Esophagus squamous epithelium (tissue), 4 donors: ENCODE data around the gene CAMK4.

ENCODE experiments used
- POLR2A ChIP-seq, 4 donors: fragments of 450-650 bp; IDR thresholded peaks; one replicate each; pipeline ENCODE4 v1.6.1; 2017; ENCODE audit warnings: antibody characterized with exemption in 4 of 4, mild to moderate bottlenecking in 4 of 4, moderate library complexity in 3 of 4
- TF ChIP-seq, protein P1 (sequence below), 6 experiments: fragments of 450-650 bp in 4 of 6; fragments of 200-600 bp in 2 of 6; sonication (generic) in 2 of 6; IDR thresholded peaks; one replicate each; pipeline ENCODE4 v1.5.1; 2016 to 2019; ENCODE audit warnings: antibody characterized with exemption in 6 of 6, mild to moderate bottlenecking in 4 of 6, moderate library complexity in 4 of 6

DNA sequence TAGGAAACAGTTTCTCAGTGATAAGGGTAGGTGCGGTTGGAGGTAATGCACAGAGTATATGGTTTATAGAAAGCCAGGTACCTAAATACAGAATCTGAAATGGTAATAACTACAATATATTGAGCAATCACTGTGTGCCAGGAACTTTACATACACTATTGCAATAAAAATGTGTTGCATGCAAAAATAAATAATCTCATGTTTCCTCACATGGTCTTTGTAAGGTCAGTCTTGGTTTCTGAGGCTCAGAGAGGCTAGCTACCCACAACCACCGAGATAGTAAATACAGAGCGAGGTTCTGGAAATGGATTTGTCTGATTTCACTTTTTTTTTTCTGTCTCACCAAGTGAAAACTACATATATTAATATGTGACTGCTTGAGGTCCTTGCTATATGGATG is 128.9 kb downstream of the CAMK4 start:
- TF ChIP-seq, protein P1, sequence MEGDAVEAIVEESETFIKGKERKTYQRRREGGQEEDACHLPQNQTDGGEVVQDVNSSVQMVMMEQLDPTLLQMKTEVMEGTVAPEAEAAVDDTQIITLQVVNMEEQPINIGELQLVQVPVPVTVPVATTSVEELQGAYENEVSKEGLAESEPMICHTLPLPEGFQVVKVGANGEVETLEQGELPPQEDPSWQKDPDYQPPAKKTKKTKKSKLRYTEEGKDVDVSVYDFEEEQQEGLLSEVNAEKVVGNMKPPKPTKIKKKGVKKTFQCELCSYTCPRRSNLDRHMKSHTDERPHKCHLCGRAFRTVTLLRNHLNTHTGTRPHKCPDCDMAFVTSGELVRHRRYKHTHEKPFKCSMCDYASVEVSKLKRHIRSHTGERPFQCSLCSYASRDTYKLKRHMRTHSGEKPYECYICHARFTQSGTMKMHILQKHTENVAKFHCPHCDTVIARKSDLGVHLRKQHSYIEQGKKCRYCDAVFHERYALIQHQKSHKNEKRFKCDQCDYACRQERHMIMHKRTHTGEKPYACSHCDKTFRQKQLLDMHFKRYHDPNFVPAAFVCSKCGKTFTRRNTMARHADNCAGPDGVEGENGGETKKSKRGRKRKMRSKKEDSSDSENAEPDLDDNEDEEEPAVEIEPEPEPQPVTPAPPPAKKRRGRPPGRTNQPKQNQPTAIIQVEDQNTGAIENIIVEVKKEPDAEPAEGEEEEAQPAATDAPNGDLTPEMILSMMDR (IDR thresholded peaks at IDR 0.05), result no peak
- TF ChIP-seq POLR2A (IDR thresholded peaks at IDR 0.05), result no peak
